MM.1S (cell line): Measurements from ENCODE around the gene STARD9.

Source experiments
- CTCF ChIP-seq: fragments of 300-600 bp; sonication (generic); IDR thresholded peaks from 2 replicates; pipeline ENCODE4 v1.5.1; 2016; ENCODE audit warnings: antibody characterized with exemption, low read length, mixed read lengths
- EZH2 ChIP-seq: fragments of 300-600 bp; sonication (generic); optimal IDR thresholded peaks from 2 replicates; pipeline ENCODE3; 2017; ENCODE audit warnings: low read depth, mild to moderate bottlenecking, antibody characterized with exemption, low read length, mixed read lengths
- EZH2phosphoT487 ChIP-seq: fragments of 300-600 bp; sonication (generic); IDR thresholded peaks from 2 replicates; pipeline ENCODE4 v1.6.1; 2018; ENCODE audit warnings: antibody characterized with exemption, low read length

GRCh38 chr15:42575188-42576039 lies at the start of gene STARD9:
- TF ChIP-seq CTCF (no peak), EZH2 (no peak), EZH2phosphoT487 (no peak)
